Measurements from ENCODE around the gene CLBA1.
A peak's percentile ranks its signal among the peaks of the same experiment; 100 is the strongest.

- TF ChIP-seq CTCF (conservative IDR thresholded peaks at IDR 0.05; ENCODE audit: low read length) (peak; percentile 85), EZH2phosphoT487 (IDR thresholded peaks at IDR 0.05; ENCODE audit: borderline replicate concordance, low read depth, low read length) (no peak)
Observed at GRCh38 chr14:105012171-105012985, 26.8 kb downstream of the CLBA1 start.
